GM04503 (cell line): ENCODE measurements around the gene C1orf105.

ENCODE experiments used
- DNase-seq: peaks from one replicate; pipeline ENCODE4 v3.0.0-alpha.2; 2012; ENCODE audit warnings: low read depth

C1orf105 gene

GRCh38 chr1:172460177-172460576 lies 39.7 kb downstream of the C1orf105 start:
- DNase-seq, result no peak

- DNase-seq, result no peak
Observed at GRCh38 chr1:172460887-172461315, 40.4 kb downstream of the C1orf105 start.

GRCh38 chr1:172465617-172466016 lies 45.1 kb downstream of the C1orf105 start:
- DNase-seq, result no peak

- no peak for DNase-seq
Observed at GRCh38 chr1:172466795-172467407, 46.4 kb downstream of the C1orf105 start.

- DNase-seq, result no peak
Observed at GRCh38 chr1:172467446-172467845, 47.0 kb downstream of the C1orf105 start.

- DNase-seq, result no peak
Observed at GRCh38 chr1:172468296-172468695, 47.8 kb downstream of the C1orf105 start.

GRCh38 chr1:172469717-172470116 lies 49.2 kb downstream of the C1orf105 start:
- DNase-seq, result no peak

GRCh38 chr1:172470149-172470548 lies 49.7 kb downstream of the C1orf105 start:
- DNase-seq, result no peak

- DNase-seq, result no peak
Observed at GRCh38 chr1:172471666-172472065, 51.2 kb downstream of the C1orf105 start.

- DNase-seq, result no peak
Observed at GRCh38 chr1:172472495-172472894, 52.0 kb downstream of the C1orf105 start.

- no peak for DNase-seq
Observed at GRCh38 chr1:172473302-172473701, 52.8 kb downstream of the C1orf105 start.

- DNase-seq, result no peak
Observed at GRCh38 chr1:172473842-172474241, 53.4 kb downstream of the C1orf105 start.

GRCh38 chr1:172476218-172476811 lies 55.8 kb downstream of the C1orf105 start:
- DNase-seq, result no peak

- DNase-seq, result no peak
Observed at GRCh38 chr1:172477216-172477615, 56.7 kb downstream of the C1orf105 start.

GRCh38 chr1:172477741-172478140 lies 57.3 kb downstream of the C1orf105 start:
- DNase-seq, result no peak

- DNase-seq, result no peak
Observed at GRCh38 chr1:172478485-172478884, 58.0 kb downstream of the C1orf105 start.

GRCh38 chr1:172480431-172480830 lies 59.9 kb downstream of the C1orf105 start:
- DNase-seq, result no peak

GRCh38 chr1:172482044-172482443 lies 61.6 kb downstream of the C1orf105 start:
- no peak for DNase-seq

GRCh38 chr1:172483448-172483847 lies 63.0 kb downstream of the C1orf105 start:
- no peak for DNase-seq

- DNase-seq, result no peak
Observed at GRCh38 chr1:172484252-172484651, 63.8 kb downstream of the C1orf105 start.

- no peak for DNase-seq
Observed at GRCh38 chr1:172485626-172486025, 65.1 kb downstream of the C1orf105 start.

GRCh38 chr1:172486805-172487454 lies 66.4 kb downstream of the C1orf105 start:
- no peak for DNase-seq

- DNase-seq, result no peak
Observed at GRCh38 chr1:172487550-172487949, 67.1 kb downstream of the C1orf105 start.

- no peak for DNase-seq
Observed at GRCh38 chr1:172488393-172488792, 67.9 kb downstream of the C1orf105 start.
